Measurements from ENCODE around the gene FOXR1.
"Not testable (repeated sequence)": the region's sequence is repeated elsewhere in the genome, so short reads cannot be mapped to it uniquely, and the experiment has no call there.

FOXR1 gene

DNA sequence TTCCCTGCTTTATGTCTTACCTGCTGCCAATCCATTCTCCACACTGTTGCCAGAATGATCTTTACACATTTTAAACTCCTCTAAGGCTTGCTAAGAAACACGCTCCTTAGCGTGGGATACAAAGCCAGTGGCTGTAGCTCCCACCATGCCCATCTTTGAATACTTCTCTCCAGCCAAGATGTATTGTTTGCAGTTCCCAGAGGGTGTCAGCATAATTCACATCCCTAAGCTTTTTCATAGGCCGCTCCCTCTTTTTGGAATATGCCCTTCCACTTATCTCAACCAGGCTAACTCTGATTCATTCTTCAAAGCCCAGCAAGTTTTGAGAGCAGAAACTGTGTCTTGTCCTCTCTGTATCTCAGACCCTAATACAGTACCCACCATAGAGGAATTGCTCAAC lies 23.6 kb upstream of the FOXR1 start:
- no peak for DNase-seq

DNA sequence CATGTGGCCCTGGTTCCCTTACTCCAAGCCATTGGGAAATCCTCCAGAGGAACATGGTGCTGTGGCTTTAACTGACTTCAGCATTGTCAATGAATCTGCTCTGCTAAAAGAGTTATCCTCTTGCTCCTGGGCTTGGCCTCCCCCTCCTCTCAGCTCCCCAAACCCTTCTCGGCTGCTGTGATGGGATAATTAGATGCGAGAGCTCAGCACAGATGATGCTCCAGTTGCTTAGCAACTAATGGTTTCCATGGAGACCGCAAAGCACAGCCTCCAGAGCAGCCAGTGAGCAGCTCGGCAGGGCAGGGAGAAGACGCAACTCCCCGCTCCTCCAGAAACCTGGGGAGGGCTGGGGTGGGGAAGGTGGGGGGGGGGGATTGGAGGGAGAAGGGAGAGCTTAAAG lies 18.3 kb upstream of the FOXR1 start:
- DNase-seq, result peak; percentile 85

DNA sequence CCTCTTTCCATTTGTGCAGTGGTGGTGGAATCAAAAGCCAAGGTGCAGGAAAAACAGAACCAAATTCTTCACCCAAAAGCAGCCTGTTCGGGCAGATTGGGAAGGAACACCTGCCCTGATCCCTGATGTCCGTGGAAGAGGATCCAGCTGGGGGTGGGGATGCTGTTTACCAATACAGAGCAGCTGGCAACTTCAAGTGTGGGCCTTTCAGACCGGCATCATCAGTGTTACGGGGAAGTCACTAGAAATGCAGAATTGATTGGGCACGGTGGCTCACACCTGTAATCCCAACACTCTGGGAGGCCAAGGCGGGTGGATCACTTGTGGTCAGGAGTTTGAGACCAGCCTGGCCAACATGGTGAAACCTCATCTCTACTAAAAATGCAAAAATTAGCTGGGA lies 17.6 kb upstream of the FOXR1 start:
- DNase-seq, result peak; percentile 35

DNA sequence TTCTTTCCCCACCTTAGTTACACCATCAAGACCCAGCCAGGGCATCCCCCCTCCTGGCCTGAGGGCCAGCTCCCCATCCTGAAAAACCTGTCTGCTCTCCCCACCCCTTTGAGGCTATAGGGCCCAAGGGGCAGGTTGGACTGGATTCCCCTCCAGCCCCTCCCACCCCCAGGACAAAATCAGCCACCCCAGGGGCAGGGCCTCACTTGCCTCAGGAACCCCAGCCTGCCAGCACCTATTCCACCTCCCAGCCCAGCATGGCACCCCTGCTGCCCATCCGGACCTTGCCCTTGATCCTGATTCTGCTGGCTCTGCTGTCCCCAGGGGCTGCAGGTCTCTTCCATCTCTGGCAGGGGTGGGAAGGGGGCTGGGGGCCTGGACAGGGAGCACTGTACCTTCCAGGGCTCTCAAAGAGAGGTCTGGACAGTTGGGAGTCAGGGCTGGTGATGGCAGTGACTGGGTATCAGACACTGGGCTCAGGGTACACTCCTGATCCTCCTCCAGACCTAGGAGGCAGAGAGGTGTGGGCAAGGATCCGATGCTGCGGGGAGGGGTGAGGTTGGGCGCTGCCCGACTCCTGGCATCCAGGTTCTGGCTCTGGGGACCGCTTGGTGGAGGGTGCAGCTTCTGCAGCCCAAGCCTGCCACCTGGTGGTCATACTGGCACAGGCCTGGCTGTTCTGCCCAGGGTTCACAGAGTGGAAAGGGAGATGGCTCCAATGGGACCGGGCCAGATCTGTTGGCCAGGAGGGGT lies 15.3 kb upstream of the FOXR1 start, which contains the start of gene UPK2:
Gene UPK2 (plus strand): TSS at position 205 of the 753 bp plus-strand sequence. CDS start 53 bp downstream, at position 258.
- peak; percentile 87 for DNase-seq

DNA sequence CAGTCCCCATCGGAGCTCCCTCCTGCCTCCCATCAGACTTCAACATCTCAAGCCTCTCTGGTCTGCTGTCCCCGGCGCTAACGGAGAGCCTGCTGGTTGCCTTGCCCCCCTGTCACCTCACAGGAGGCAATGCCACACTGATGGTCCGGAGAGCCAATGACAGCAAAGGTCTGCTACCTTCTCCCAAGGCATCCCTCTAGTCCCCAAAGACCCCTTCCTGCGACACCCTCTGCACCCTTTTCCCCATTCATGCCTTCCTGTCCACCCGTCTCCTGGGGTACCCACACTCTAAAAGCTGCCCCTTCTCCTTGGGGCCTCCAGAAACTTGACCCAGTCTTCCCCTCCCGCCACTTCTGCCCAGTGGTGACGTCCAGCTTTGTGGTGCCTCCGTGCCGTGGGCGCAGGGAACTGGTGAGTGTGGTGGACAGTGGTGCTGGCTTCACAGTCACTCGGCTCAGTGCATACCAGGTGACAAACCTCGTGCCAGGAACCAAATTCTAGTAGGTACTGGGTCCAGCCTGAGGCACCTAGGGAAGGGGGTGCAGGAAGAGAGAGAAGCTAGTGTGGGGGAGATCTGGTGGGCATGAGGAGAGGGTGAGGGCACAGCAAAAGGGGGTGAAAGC lies 14.6 kb upstream of the FOXR1 start:
- no peak for DNase-seq

DNA sequence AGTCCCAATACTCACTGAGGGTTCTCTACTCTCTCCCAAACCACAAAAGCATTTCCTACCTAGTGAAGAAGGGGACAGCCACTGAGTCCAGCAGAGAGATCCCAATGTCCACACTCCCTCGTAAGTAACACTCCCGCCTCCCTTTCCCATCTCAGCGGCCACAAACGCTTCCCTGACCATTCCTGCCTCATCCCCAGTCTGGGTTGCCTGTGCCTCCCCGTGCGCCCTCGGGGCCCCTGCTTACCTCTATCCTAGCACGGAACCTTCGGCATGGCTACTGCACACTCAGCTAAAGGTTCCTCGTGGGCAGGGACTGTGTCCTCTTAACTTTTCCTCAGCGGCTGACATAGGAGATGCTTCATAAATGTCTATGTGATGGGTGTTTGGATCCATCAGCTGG lies 14.0 kb upstream of the FOXR1 start:
- no peak for DNase-seq

DNA sequence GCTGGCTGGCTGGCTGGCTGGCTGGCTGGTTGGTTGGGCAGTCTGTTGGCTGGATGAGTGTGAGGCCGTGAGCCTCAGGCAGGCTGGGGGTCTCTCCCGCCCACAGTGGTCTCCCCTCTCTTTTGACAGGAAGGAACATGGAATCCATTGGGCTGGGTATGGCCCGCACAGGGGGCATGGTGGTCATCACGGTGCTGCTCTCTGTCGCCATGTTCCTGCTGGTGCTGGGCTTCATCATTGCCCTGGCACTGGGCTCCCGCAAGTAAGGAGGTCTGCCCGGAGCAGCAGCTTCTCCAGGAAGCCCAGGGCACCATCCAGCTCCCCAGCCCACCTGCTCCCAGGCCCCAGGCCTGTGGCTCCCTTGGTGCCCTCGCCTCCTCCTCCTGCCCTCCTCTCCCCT lies 13.6 kb upstream of the FOXR1 start:
- no peak for DNase-seq

DNA sequence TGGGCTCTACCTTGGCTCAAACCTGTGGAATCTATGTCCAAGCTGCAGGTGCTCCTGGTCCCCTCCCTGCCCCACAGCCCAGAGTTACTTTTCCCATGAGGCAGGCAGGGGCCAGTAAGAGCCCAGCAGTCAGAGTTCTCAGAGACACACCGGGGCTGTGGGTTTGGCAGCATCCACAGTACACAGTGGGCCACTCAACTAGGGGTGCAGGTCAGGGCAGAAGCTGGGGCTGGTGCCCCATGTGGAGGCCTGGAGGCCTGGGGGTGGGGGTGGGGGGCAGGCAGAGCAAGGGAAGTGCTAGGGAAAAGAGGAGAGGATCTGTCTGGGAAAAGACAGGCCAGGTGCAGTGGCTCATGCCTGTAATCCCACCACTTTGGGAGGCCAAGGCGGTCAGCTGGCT lies 13.0 kb upstream of the FOXR1 start:
- DNase-seq, result no peak

DNA sequence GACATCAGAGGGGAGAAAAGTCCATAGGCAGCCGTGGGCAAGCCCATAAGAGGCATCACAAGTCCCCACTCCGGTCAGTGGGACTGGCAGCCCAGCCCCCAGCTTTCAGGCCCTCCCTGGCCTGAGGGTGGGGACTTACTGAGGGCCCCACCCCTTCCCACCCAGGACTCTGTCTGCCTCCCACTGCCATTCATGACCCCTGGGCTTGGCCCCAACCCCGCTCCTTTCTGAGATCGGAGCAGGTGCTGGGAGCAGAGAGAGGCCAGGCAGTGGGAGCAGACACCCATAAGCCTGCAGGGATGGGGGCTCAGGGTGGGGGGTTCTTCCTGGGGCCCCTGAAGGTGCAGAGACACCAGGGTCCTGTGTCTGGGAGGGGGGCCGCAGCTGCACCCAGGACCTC lies 10.4 kb upstream of the FOXR1 start:
- no peak for DNase-seq

DNA sequence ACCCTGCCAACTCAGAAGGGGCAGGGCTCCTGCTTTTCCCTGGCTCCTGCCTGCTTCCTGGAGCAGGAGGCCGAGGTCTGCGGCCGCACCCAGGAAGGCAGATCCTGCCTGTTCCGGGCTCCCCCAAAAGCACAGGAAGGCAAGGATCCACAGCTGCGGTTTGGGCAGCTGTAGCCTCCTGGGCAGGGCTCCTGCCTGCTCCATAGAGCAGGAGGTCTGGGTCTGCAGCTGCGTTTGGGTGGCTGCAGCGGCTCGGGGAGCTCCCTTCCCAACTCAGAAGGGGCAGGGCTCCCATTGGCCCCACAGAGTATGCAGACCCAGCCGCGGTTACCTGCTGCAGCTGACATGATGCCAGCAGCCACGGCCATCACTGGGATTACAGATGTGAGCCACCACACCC lies 10.0 kb upstream of the FOXR1 start:
- no peak for DNase-seq

DNA sequence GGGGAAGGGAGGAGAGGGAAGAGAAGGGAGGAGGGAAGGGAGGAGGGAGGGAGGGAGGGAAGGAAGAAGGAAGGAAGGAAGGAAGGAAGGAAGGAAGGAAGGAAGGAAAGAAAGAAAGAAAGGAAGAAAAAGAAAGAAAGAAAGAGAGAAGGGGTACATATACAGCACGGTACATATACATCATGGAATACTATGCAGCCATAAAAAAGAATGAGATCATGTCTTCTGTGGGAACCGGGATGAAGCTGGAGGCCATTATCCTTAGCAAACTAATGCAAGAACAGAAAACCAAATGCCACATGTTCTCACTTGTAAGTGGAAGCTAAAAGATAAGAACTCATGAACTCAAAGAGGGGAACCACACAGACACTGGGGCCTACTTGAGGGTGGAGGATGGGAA lies 2.1 kb upstream of the FOXR1 start:
- not testable (repeated sequence) for DNase-seq

DNA sequence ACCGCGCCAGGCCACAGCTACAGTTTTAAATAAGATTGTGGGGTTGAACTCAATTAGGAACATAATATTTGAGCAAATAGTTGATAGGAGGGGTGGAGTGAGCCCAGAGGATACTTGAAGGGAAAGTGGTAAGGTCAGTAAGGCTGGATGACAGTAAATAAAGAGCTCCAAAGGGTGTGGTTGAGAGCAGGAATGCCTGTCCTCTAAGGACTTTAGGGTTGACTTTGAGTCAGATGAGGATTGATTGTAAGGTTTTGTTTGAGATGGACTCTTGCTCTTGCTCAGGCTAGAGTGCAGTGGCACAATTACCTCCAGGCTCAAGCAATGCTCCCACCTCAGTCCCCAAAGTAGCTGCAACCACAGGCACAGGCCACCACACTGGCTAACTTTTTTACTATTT lies 2.4 kb downstream of the FOXR1 start:
- no peak for DNase-seq

DNA sequence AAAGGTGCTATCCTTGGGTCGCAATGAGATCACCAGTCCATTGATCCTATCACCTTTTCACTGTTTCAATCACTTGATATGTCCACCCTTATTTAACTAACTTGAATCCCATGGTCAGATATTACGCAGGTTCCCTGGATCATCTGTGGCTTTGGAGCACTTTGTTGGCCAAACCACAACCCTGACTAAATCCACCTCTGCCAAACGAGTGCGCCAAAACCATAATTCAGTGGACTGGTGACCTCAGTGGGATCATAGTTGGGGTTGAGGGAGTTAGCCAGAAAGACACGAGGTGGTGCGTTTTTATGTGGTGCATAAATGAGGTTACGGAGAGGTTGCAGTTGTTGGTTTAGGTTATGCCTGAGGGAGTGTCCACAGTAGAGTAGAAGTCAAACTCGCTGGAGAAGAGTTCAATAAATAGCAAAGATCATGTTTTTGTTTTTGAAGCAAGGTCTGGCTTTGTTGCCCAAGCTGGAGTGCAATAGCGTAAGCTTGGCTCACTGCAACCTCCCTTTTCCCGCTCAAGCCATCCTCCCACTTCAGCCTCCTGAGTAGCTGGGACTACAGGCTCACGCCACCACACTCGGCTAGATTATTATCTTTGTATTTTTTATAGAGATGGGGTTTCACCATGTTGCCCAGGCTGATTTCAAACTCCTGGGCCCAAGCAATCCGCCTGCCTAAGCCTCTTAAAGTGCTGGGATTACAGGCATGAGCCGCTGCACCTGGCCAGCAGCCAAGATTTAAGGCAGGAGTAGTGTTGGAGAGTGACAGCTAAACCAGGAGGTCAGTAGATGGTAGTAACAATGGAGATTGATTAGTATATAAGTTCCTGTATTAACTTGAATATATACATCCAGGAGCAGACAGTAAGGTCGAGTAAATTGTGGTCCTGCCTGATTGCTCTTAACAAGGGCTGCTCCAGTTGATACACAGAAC lies 4.5 kb downstream of the FOXR1 start:
- DNase-seq, result peak; percentile 96

DNA sequence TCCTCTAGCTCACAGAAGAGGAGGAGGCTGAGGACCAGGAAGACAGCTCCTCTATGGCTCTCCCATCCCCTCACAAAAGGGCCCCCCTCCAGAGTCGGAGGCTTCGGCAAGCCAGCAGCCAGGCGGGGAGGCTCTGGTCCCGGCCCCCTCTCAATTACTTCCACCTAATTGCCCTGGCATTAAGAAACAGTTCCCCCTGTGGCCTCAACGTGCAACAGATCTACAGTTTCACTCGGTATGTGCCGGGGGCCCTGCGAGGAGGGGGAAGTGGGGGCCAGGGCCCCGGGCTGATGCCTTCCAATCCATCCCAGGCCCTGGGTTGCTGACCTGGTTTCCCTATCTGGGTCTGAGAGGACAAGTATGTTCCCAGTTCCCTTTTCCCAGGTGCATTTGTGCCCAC lies 7.9 kb downstream of the FOXR1 start:
- DNase-seq, result peak; percentile 30

DNA sequence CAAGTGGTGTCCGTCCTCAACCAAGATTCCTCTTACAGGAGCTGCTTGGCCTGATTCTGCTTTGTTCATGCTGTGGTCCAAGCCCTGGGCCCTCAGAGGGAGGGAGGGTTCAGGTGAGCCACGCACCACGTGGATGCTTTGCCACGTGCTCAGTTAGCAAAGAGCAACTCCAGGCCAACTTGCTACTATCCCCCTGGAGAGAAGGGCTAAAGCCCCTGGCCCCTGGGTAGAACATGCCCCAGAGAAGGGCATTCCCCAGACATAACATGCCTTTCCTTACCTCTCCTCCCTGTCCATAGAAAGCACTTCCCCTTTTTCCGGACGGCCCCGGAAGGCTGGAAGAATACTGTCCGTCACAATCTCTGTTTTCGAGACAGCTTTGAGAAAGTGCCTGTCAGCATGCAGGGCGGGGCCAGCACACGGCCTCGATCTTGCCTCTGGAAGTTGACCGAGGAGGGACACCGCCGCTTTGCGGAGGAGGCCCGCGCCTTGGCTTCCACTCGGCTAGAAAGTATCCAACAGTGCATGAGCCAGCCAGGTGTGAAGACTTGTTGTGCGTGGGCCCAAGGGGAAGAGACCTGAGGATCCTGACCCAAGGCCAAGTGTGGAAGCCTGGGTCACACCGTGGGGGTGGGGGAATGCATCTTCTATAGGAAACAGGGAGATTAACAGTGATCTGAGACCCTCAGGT lies 8.8 kb downstream of the FOXR1 start:
- DNase-seq, result no peak

DNA sequence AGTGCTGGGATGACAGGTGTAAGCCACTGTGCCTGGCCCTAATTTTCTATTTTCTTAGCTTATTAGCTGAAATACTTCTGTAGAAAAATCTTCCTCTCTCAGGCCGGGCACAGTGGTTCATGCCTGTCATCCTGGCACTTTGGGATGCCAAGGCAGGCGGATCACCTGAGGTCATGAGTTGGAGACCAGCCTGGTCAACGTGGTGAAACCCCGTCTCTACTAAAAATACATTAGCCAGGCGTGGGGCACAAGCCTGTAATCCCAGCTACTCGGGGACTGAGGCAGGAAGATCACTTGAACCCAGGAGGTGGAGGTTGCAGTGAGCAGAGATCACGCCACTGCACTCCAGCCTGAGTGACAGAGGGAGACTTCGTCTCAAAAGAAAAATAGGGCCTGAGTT lies 12.8 kb downstream of the FOXR1 start:
- not testable (repeated sequence) for DNase-seq

DNA sequence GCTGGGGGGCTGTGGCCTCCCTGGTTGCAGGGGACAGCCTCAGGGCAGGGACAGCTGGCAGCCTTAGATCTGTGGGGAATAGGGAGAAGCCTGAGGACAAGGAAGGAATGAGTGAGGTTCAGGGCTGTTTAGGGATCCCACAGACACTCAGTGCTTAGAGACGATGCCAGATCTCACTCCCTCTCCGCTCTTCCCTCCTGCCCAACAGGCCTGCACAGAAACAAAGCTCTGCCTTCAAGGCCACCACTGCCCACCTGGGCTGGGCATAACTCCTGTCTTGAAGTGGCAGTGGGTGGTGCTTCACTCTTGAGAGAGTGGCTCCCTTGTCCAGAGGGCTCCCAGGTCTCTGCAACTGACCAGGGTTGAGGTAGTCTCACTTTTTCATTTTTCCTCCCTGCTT lies 13.3 kb downstream of the FOXR1 start:
- no peak for DNase-seq

DNA sequence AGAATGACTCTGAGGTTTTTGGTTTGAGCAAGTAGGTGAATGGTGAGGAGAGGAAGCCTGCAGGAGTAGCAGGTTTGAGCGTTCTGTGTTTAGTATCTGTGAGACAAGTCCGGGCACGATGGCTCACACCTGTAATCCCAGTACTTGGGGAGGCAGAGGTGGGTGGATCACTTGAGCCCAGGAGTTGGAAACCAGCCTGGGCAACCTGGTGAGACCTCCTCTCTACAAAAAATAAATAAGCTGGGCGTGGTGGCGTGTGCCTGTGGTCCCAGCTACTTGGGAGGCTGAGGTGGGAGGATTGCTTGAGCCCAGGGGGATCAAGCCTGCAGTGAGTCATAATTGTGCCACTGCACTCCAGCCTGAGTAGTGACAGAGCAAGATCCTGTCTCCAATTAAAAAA lies 16.7 kb downstream of the FOXR1 start:
- DNase-seq, result no peak

DNA sequence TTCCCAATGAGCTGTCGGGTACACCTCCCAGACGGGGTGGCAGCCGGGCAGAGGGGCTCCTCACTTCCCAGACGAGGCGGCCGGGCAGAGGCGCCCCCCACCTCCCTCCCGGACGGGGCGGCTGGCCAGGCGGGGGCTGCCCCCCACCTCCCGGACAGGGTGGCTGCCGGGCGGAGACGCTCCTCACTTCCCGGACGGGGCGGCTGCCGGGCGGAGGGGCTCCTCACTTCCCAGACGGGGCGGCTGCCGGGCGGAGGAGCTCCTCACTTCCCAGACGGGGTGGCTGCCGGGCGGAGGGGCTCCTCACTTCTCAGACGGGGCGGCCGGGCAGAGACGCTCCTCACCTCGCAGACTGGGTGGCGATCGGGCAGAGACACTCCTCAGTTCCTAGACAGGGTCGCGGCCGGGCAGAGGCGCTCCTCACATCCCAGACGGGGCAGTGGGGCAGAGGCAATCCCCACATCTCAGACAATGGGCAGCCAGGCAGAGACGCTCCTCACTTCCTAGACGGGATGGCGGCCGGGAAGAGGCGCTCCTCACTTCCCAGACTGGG lies 20.0 kb downstream of the FOXR1 start:
- not testable (repeated sequence) for DNase-seq

DNA sequence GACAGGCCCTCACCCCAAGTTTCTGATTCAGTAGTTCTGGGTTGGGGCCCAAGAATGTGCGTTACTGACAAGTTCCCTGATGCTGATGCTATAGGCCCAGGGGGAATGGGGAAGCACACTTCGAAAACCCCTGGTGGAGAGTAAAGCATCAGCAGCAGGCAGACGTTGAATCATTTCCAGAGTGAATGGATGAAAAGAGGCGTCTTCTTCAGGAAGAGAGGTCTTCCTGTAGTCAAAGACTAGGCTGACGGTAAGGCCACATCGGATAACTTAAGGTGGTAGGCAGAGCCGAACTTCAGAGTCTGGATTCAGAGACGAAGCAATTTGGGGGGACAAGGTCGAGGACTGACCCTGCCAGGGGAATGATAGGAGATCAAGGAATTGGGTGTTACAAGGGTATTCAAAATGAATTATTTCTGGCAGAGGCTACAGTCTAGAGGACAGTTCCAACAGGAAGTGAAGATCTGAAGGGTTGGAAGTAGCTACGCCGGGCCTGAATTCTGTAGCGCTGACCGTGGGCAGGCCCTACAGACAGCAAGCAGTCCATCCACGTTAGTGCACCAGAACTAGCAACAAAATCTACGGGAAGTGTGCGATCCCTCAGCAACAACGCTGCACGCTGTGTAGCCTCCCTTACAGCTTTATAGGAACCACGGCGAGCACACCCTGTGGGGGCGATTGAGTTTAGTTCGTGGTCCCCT lies 25.5 kb downstream of the FOXR1 start:
- DNase-seq, result peak; percentile 38

DNA sequence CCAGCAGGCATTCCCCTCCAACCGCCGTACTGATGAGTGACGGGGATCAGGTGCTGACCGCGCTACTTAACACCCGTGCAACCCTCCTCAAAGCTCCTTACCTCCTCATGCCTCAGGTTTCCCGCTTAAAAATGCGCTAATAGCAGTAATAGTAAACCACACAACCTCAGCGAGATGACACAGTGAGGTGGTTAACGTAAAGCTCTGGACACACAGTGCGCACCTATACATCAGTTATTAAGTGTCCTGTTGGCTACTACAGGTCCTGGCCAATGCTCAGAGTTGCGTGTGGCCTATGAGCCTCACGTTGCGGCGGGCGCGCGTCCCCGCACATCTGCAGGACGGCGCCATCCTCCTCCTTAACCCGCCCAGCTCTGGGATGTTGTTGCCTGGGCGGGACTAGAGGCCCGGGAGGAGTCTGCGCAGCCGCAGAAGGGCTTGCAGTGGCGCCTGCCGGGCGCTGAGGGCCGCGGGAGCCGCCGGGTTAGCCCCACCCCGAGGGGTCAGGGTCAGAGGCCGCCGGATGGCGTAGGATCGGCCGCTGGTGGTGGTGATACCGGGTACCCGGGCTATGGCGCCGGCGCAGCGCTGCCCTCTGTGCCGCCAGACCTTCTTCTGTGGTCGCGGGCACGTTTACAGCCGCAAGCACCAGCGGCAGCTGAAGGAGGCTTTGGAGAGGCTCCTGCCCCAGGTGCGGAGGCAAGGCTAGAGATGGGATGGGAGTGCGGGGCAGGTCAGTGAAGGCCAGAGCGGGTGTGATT lies 26.2 kb downstream of the FOXR1 start, which contains the start of gene CENATAC:
Gene CENATAC (plus strand): TSS at position 512 of the 761 bp plus-strand sequence. CDS start 60 bp downstream, at position 572.
- peak; percentile 94 for DNase-seq
